ENCODE results near the gene PTPRK.

PTPRK gene

GRCh38 chr6:128515550-128516513 is 4.6 kb downstream of the PTPRK start:
- no peak for DNase-seq

- no peak for DNase-seq
These were observed 6.5 kb downstream of the PTPRK start for GRCh38 chr6:128513878-128514277.

GRCh38 chr6:128512296-128512695 is 8.1 kb downstream of the PTPRK start:
- no peak for DNase-seq

- no peak for DNase-seq
These were observed 8.9 kb downstream of the PTPRK start for GRCh38 chr6:128511506-128511905.

- no peak for DNase-seq
These were observed 10.7 kb downstream of the PTPRK start for GRCh38 chr6:128509709-128510108.

GRCh38 chr6:128508588-128509296 is 11.7 kb downstream of the PTPRK start:
- DNase-seq, result no peak

- no peak for DNase-seq
These were observed 12.8 kb downstream of the PTPRK start for GRCh38 chr6:128507337-128508310.

- DNase-seq, result no peak
These were observed 14.8 kb downstream of the PTPRK start for GRCh38 chr6:128505603-128506002.

- no peak for DNase-seq
These were observed 16.3 kb downstream of the PTPRK start for GRCh38 chr6:128504003-128504654.

- no peak for DNase-seq
These were observed 19.4 kb downstream of the PTPRK start for GRCh38 chr6:128500749-128501600.

- DNase-seq, result no peak
These were observed 20.4 kb downstream of the PTPRK start for GRCh38 chr6:128500014-128500413.

- DNase-seq, result no peak
These were observed 21.2 kb downstream of the PTPRK start for GRCh38 chr6:128499079-128499731.

- no peak for DNase-seq
These were observed 22.2 kb downstream of the PTPRK start for GRCh38 chr6:128498234-128498633.

GRCh38 chr6:128495536-128496333 is 24.7 kb downstream of the PTPRK start:
- no peak for DNase-seq

- no peak for DNase-seq
These were observed 26.0 kb downstream of the PTPRK start for GRCh38 chr6:128494440-128494839.

- DNase-seq, result no peak
These were observed 26.5 kb downstream of the PTPRK start for GRCh38 chr6:128493877-128494276.

- DNase-seq, result no peak
These were observed 28.0 kb downstream of the PTPRK start for GRCh38 chr6:128492386-128492785.

- DNase-seq, result no peak
These were observed 28.7 kb downstream of the PTPRK start for GRCh38 chr6:128491610-128492206.

- DNase-seq, result no peak
These were observed 29.3 kb downstream of the PTPRK start for GRCh38 chr6:128491100-128491581.

All from activated CD8-positive, alpha-beta memory T cell treated with anti-CD3 and anti-CD28 coated beads, Interleukin-2, amount 50 U/mL, for 4 hours (primary cell).